ENCODE data around the gene RCOR1. TPM values are rescaled to one million over a fixed set of nuclear protein-coding genes. Genes with fewer than 3 reads are reported as not detected.
"Not testable (repeated sequence)": the region's sequence is repeated elsewhere in the genome, so short reads cannot be mapped to it uniquely, and the experiment has no call there.

RCOR1 gene
- total RNA-seq = 52.8 TPM

- ATAC-seq = peak; percentile 93
Observed at GRCh38 chr14:102591944-102592762, at the start of gene RCOR1. TSS of gene RCOR1 (plus strand) at chr14:102592649. CDS start at chr14:102592887, 238 bp downstream.

DNA sequence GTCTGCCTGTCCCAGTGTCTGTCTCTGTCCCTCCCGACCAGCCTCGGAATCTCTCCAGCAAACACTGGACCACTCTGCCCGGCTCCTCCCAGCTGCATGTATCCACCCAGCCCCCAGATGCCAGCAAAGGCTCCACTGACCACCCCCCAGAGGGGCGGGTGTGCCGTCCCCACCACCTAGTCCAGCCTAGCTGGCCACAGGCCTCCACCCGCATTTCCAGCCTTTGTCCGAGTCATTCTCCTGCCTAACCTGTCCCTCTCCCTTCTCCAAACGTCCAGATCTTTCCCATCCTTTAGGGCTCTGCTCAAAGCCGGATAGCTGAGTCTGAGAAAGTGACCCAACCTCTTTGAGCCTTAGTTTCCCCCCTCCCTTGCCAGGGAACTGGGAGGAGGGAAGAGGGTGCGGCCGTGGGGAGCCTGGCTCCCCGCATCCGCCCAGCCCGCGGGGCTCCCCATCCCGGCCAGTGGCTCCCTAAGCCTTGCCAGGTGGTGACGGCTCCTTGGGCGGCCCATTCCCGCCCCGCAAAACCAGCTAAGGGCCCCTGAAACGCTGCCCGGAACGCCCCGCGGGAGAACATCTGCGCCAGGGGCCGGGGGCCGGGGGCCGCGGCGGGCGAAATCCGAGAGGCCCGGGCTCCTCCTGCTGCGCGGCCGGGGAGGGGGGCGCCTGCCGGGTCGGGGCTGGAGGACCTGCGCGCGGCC is 48.3 kb upstream of the RCOR1 start:
- peak; percentile 78 for ATAC-seq

- ATAC-seq = peak; percentile 84
Observed at GRCh38 chr14:102544747-102545460, 47.5 kb upstream of the RCOR1 start.

DNA sequence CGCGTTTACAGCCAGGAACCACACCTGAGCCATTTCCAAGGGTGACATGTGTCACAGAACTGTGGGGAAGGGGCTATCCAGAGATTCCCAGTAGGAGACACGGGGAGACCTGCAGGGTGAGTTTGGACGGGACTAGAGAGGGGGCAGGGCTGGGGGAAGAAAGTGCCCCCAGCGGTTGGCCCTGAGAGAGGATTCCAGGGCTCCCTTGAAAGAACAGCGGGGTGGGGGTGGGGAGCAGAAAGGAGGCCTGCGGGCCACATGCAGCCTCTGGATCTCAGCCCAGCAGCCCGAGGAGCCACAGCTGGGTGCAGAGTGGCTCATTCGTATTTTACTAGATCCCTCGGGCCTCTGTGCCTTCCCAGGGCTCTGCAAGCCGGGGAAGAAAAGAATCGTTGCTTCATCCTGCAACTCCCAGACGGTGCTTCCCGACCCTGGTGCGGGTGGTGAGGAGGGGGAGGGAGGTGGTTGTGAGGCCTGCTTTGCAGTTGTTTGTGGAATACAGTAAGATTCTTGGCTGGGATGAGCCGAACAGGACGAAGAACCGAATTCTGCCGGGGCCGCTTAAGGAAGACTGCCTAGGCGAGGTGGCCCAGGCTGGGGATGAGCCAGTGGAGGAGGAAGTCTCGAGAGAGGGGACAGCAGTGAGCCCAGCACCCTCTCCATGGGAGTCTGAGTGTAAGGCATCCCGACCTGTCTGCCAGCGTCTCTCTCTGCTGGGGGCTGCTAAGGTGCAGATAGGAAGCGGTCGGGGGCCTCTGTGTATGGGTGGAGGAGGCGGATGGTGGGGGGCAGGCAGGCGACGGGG is 46.8 kb upstream of the RCOR1 start:
- ATAC-seq = peak; percentile 27

DNA sequence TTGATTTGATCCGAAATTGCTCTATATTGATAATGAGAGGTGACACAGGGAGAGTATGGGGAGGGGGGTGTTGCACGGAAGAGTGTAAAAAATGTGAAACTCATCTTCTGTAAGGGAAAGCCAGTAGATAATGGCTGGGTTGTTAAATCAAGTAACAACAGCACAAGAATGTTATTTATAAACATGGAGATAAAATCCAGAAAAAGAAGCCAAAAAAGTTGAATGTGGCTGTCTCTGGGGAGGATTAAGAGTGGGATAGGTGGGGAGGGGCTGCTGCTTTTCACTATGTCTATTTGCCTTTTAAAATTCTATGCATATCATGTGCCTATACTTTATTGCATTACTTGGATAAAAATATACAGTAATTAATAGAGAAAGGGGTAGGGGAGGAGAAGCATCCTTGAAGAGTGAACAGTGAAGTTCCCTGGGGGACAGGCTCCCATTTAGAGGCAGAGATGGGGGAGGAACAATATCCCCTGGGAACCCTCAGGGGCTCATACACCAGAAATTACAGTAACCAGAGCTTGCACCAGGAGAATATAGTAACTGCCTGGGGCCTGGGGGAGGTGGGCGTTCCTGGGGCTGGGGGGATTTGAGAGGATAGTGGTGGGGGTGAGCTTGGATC is 43.7 kb upstream of the RCOR1 start:
- no peak for ATAC-seq

GRCh38 chr14:102550927-102551401 is 41.5 kb upstream of the RCOR1 start:
- ATAC-seq = not testable (repeated sequence)

DNA sequence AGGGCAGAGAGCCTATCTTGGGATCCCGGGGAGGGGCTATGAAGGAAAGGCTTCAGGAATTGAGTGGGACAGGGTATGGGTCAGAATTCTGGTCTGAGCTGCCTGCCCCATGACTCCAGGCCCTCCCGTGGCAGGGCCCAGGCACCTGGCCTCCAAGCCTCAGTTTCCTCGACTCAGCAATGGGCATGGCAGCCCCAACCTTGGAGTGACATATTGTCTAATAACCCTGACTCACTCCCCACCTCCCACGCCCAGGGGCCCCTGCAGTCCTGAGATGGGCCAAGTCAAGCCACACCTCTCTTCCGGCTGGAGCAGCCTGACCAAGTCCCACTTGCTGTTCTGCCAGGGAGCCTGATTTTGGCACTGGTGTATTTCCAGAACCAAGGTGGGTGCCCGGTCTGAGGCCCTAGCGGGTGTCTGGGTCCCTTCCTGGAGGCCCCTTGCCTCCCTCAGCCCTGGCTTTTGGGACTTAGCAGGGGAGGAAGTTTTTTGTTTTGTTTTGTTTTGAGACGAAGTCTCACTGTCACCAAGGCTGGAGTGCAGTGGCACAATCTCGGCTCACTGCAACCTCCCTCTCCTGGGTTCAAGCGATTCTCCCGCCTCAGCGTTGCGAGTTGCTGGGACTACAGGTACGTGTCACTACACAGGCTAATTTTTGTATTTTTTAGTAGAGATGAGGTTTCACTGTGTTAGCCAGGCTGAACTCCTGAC is 40.3 kb upstream of the RCOR1 start:
- ATAC-seq = peak; percentile 86

- ATAC-seq = peak; percentile 70
Observed at GRCh38 chr14:102554821-102555819, 37.3 kb upstream of the RCOR1 start.

DNA sequence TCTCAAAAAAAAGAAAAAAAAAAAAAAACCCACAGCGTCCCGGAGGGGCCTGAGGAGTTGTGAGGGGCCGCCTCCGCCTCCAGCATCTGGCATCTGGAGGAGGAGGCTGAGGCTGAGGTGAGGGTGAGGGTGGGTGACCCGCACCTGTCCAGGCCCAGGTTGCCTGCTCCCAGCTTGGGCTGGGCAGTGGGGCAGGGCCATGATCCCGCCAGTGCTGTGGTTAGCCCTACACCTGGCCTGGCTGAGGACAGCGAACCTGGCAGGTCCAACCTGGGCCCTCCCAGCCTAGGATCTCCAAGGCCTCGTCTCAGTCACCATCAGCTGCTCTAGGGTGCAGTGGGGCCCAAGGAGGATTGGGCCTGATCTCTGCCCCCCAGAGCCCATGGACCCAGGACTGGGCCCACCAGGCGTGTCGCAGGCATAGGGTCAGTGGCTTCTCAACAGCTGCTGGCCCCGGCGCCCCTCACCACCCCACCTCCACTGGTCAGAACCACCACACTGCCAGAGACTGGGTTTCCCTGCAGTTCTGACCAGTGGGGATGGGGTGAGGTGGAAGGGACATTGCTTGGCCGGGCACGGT is 36.3 kb upstream of the RCOR1 start:
- no peak for ATAC-seq

- peak; percentile 63 for ATAC-seq
Observed at GRCh38 chr14:102557434-102558226, 34.8 kb upstream of the RCOR1 start.

GRCh38 chr14:102558556-102558955 is 33.9 kb upstream of the RCOR1 start:
- ATAC-seq = no peak

DNA sequence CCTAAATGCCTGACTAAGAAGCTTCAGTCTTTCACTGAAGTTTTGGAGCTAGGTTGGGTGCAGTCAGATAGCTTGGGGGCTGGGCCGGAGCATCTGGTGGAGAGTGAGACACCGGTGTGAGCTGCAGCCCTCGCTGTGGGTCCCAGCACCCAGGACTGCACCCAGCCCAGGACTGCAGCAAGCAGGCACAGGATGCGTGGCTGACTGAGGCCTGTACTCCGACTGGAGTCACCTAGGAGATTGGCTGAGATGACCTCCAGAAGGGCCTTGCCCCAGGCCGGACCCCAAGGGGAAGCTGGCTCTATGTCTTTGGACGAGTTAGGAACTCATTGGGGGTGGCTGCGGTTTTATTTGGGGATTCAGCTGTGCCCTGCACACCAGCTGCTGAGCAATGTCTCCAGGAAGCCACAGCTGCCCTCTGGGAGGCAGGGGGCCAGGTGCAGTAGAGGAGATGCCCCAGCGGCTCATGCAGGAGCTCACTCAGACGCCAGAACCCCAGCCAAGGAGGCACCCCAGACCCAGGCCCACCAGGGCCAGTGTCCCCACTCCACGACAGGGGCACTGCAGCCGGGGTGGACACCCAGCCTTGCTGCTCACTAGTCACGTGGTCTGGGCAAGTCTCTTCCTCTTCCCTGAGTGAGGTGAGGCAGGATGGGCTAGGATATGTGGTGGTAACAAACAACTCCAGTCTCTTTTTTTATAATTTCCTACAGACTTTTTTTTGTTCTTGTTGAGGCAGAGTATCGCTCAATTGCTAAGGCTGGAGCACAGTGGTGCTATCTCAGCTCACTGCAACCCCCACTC is 31.8 kb upstream of the RCOR1 start:
- ATAC-seq = peak; percentile 1

DNA sequence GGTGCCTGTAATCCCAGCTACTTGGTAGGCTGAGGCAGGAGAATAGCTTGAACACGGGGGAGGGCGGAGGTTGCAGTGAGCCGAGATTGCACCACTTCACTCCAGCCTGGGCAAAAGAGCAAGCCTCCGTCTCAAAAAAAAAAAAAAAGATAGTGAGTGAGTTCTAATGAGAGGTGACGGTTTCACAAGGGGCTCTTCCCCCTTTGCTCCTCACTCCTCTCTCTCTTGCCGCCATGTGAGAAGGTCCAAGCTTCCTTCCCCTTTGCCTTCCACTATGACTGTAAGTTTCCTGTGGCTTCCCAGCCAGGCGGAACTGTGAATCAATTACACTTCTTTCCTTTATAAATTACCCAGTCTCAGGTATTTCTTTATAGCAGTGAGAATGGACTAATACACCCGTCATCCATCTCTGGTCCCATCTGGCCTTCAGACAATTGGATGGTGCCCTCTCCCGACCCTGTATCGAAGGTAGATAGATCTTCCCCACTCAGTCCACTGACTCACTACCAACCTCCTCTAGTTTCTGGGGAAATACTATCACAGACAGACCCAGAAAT is 27.0 kb upstream of the RCOR1 start:
- peak; percentile 15 for ATAC-seq

GRCh38 chr14:102565959-102566358 is 26.5 kb upstream of the RCOR1 start:
- no peak for ATAC-seq

DNA sequence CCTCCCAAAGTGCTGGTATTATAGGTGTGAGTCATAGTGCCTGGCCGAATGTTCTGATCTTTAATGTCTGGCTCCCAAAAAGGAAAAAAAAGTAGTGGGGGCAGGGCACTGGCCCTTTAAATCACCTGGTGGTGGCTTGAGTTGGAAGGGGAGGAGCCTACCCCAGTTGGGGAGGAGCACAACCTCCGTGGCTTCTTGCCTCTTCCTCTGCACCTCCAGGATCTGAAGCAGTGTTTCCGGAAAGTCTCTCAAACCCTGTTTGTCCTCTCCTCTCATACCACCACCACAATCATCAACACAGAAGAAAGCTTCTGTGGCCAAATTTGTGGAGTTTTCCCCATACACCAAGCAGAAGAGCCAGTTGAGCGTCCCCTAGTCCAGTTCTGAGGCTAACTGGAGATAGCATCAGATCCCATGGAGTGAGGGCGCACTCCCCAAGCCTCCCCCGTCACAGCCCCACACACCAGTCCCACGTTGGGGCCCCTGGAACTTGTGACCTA is 24.3 kb upstream of the RCOR1 start:
- peak; percentile 82 for ATAC-seq

- ATAC-seq = no peak
Observed at GRCh38 chr14:102570334-102570995, 22.0 kb upstream of the RCOR1 start.
